ENCODE results near the gene ART1.

GRCh38 chr11:3616721-3617460 lies 28.0 kb upstream of the ART1 start:
- TF ChIP-seq POLR2A (IDR thresholded peaks at IDR 0.05): no peak
- TF ChIP-seq, protein P1, sequence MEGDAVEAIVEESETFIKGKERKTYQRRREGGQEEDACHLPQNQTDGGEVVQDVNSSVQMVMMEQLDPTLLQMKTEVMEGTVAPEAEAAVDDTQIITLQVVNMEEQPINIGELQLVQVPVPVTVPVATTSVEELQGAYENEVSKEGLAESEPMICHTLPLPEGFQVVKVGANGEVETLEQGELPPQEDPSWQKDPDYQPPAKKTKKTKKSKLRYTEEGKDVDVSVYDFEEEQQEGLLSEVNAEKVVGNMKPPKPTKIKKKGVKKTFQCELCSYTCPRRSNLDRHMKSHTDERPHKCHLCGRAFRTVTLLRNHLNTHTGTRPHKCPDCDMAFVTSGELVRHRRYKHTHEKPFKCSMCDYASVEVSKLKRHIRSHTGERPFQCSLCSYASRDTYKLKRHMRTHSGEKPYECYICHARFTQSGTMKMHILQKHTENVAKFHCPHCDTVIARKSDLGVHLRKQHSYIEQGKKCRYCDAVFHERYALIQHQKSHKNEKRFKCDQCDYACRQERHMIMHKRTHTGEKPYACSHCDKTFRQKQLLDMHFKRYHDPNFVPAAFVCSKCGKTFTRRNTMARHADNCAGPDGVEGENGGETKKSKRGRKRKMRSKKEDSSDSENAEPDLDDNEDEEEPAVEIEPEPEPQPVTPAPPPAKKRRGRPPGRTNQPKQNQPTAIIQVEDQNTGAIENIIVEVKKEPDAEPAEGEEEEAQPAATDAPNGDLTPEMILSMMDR (IDR thresholded peaks at IDR 0.05): no peak
